CD14-positive monocyte (primary cell): ENCODE data around the gene ZC3H11A. TPM values are rescaled to one million over a fixed set of nuclear protein-coding genes. Genes with fewer than 3 reads are reported as not detected.

Source experiments
- DNase-seq, 3 donors: peaks; one replicate each; pipeline ENCODE4 v3.0.0-alpha.2; 2011 to 2022
- H2AFZ ChIP-seq: 2 replicates; pipeline ENCODE4 v1.6.0; 2012; ENCODE audit warnings: mild to moderate bottlenecking, low read depth, low read length, inconsistent platforms; ENCODE audit not compliant: insufficient read depth, poor library complexity, severe bottlenecking
- H3K27ac ChIP-seq, 2 donors: 1 replicate in 1 of 2; 2 replicates in 1 of 2; pipeline ENCODE4 v1.5.1; 2012 to 2013; ENCODE audit warnings: low read length in 2 of 2, control low read depth in 1 of 2, inconsistent platforms in 1 of 2, low read depth in 1 of 2, mild to moderate bottlenecking in 1 of 2
- H3K27me3 ChIP-seq, 2 donors: one replicate each; pipeline versions ENCODE4 v1.6.0 to v1.6.1; 2011 to 2013; ENCODE audit warnings: low read length in 2 of 2; ENCODE audit not compliant: control insufficient read depth in 2 of 2, insufficient read depth in 2 of 2
- H3K36me3 ChIP-seq, 2 donors: replicated peaks in 1 of 2; 1 replicate in 1 of 2; 2 replicates in 1 of 2; pipeline versions ENCODE4 v1.5.1 to v1.6.1; 2012 to 2013; ENCODE audit warnings: low read length in 2 of 2, control low read depth in 1 of 2, inconsistent platforms in 1 of 2, mild to moderate bottlenecking in 1 of 2; ENCODE audit not compliant: insufficient read depth in 2 of 2, control insufficient read depth in 1 of 2
- H3K4me1 ChIP-seq, 2 donors: 1 replicate in 1 of 2; 2 replicates in 1 of 2; pipeline versions ENCODE4 v1.5.1 to v1.6.1; 2012 to 2013; ENCODE audit warnings: low read length in 2 of 2, control low read depth in 1 of 2, inconsistent platforms in 1 of 2, mild to moderate bottlenecking in 1 of 2, moderate library complexity in 1 of 2; ENCODE audit not compliant: insufficient read depth in 2 of 2, control insufficient read depth in 1 of 2
- H3K4me2 ChIP-seq: replicated peaks from 2 replicates; pipeline ENCODE3; 2012; ENCODE audit warnings: low read length, moderate library complexity, mild to moderate bottlenecking; ENCODE audit not compliant: poor library complexity, severe bottlenecking; ENCODE audit errors: extremely low read depth
- H3K4me3 ChIP-seq, 3 experiments: fragments of 200-600 bp in 1 of 3; sonication (generic) in 1 of 3; replicated peaks in 1 of 3; 1 replicate in 2 of 3; 2 replicates in 1 of 3; pipeline ENCODE4 v1.5.1; 2011 to 2013; ENCODE audit warnings: low read length in 3 of 3, mild to moderate bottlenecking in 3 of 3, control low read depth in 2 of 3, low read depth in 2 of 3, inconsistent platforms in 1 of 3, moderate library complexity in 1 of 3
- H3K79me2 ChIP-seq: 2 replicates; pipeline ENCODE4 v1.6.0; 2012; ENCODE audit warnings: mild to moderate bottlenecking, control low read depth, inconsistent platforms, low read length, moderate library complexity; ENCODE audit not compliant: insufficient read depth
- H3K9ac ChIP-seq: 2 replicates; pipeline ENCODE4 v1.6.0; 2017; ENCODE audit warnings: low read length, mild to moderate bottlenecking; ENCODE audit not compliant: insufficient read depth, poor library complexity, severe bottlenecking
- H3K9me3 ChIP-seq, 2 donors: replicated peaks in 1 of 2; 1 replicate in 1 of 2; 2 replicates in 1 of 2; pipeline versions ENCODE4 v1.5.1 to v1.6.1; 2012 to 2013; ENCODE audit warnings: low read length in 2 of 2, control low read depth in 1 of 2; ENCODE audit not compliant: control insufficient read depth in 1 of 2, insufficient read depth in 1 of 2
- H4K20me1 ChIP-seq: 2 replicates; pipeline ENCODE4 v1.6.0; 2012; ENCODE audit warnings: mild to moderate bottlenecking, low read length, control low read depth, moderate library complexity; ENCODE audit not compliant: insufficient read depth
- H3K27ac Mint-ChIP-seq, 7 donors: one replicate each; pipeline ENCODE4 v1.8.0; 2020; ENCODE audit warnings: mild to moderate bottlenecking in 7 of 7, mixed read lengths in 7 of 7, moderate library complexity in 6 of 7, inconsistent platforms in 2 of 7
- H3K27me3 Mint-ChIP-seq, 3 donors: one replicate each; pipeline ENCODE4 v1.8.0; 2021 to 2022; ENCODE audit warnings: low read depth in 3 of 3, mild to moderate bottlenecking in 3 of 3, mixed read lengths in 3 of 3, moderate library complexity in 3 of 3, inconsistent platforms in 1 of 3
- H3K36me3 Mint-ChIP-seq, 2 donors: one replicate each; pipeline ENCODE4 v1.8.0; 2020; ENCODE audit warnings: mixed read lengths in 2 of 2, inconsistent platforms in 1 of 2, mild to moderate bottlenecking in 1 of 2
- H3K4me1 Mint-ChIP-seq: one replicate; pipeline ENCODE4 v1.8.0; 2020; ENCODE audit warnings: mild to moderate bottlenecking, mixed read lengths
- H3K4me3 Mint-ChIP-seq, 2 donors: one replicate each; pipeline ENCODE4 v1.8.0; 2020; ENCODE audit warnings: mild to moderate bottlenecking in 2 of 2, mixed read lengths in 2 of 2, moderate library complexity in 1 of 2
- H3K9me3 Mint-ChIP-seq, 7 donors: one replicate each; pipeline ENCODE4 v1.8.0; 2020 to 2022; ENCODE audit warnings: mixed read lengths in 7 of 7, mild to moderate bottlenecking in 6 of 7, moderate library complexity in 6 of 7, inconsistent platforms in 2 of 7
- CTCF ChIP-seq: fragments of 200-600 bp; IDR thresholded peaks from one replicate; pipeline ENCODE4 v1.8.0; 2022; ENCODE audit warnings: antibody characterized with exemption, mild to moderate bottlenecking
- WGBS: methylation state at CpG from one replicate; pipeline ENCODE4 v1.1.5; 2013; ENCODE audit warnings: missing lambda C conversion rate; ENCODE audit not compliant: insufficient coverage; 5-methylcytosine and 5-hydroxymethylcytosine counted together
- intact Hi-C, 2 donors: fragments of 100-400 bp; cut with micrococcal nuclease; formaldehyde crosslinking; loops; one replicate each; pipeline versions ENCODE4 v1.15.0 to v1.15.1; 2023
- polyA plus RNA-seq, 3 donors: library from polyadenylated mRNA; depleted of rRNA in 1 of 3; unstranded in 2 of 3; stranded (reverse) in 1 of 3; fragments of 300-500 nt in 2 of 3; fragments of >200 nt in 1 of 3; fragmentation: Illumina TruSeq in 2 of 3; gene quantifications; 1 replicate in 2 of 3; 2 replicates in 1 of 3; pipeline ENCODE4 v1.2.3, GENCODE V29; 2012 to 2021

Gene ZC3H11A
- polyA plus RNA-seq, 3 donors: 17.8 to 59.0 (median 23.2) TPM

- Histone ChIP-seq H4K20me1 (no peaks in the 10 kb centered on the region), H3K4me3 (no peak overlapping the region), H3K4me2 (no peak overlapping the region), H3K36me3 (no peaks in the 10 kb centered on the region), H3K79me2 (no peaks in the 10 kb centered on the region), H3K4me1 (no peaks in the 10 kb centered on the region), H3K27me3 (no peaks in the 10 kb centered on the region), H3K9me3 (no peaks in the 10 kb centered on the region), H2AFZ (no peak overlapping the region), H3K27ac (no peak overlapping the region), H3K9ac (no peak overlapping the region)
- no peak for TF ChIP-seq CTCF
- intact Hi-C loops: loop anchor here in 1 of 2 donors (5.0 kb wide), 1 partner anchor 34 kb away; the partner anchor contains the start of genes ZBED6 and ZC3H11A
- Mint-ChIP-seq H3K36me3 (peaks cover 0 to 3% of the 10 kb centered on the region in 2 donors), H3K27me3 (peaks cover 0 to 1% (median 0%) of the 10 kb centered on the region in 3 donors), H3K4me3 (no peak overlapping the region), H3K27ac (no peak overlapping the region), H3K9me3 (no peaks in the 10 kb centered on the region), H3K4me1 (peaks cover 16% of the 10 kb centered on the region)
- no CpG with 5 or more reads among the region's 1 CpG for WGBS
- no peak for DNase-seq
Observed at GRCh38 chr1:203763505-203763904, 31.9 kb upstream of the ZC3H11A start.

GRCh38 chr1:203764105-203765028 is 31.1 kb upstream of the ZC3H11A start:
- intact Hi-C loops: loop anchor here in 1 of 2 donors (5.0 kb wide), 1 partner anchor 33 kb away; the partner anchor contains the start of genes ZBED6 and ZC3H11A
- Mint-ChIP-seq H3K9me3 (peaks cover 0 to 3% (median 0%) of the 10 kb centered on the region in 7 donors), H3K4me1 (peaks cover 24% of the 10 kb centered on the region), H3K36me3 (peaks cover 0 to 3% of the 10 kb centered on the region in 2 donors), H3K4me3 (no peak overlapping the region), H3K27me3 (peaks cover 0 to 1% (median 0%) of the 10 kb centered on the region in 3 donors), H3K27ac (peak overlapping the region in 1 of 7 donors; percentile 71)
- no peak overlapping the region for H3K9ac ChIP-seq
- no peak overlapping the region for H3K4me3 ChIP-seq
- H3K9me3 ChIP-seq: no peaks in the 10 kb centered on the region
- no peaks in the 10 kb centered on the region for H4K20me1 ChIP-seq
- no peak overlapping the region for H3K4me2 ChIP-seq
- H3K36me3 ChIP-seq: no peaks in the 10 kb centered on the region
- peaks cover 5 to 7% of the 10 kb centered on the region in 2 donors for H3K4me1 ChIP-seq
- H3K27ac ChIP-seq: no peak overlapping the region
- TF ChIP-seq CTCF: no peak
- no peaks in the 10 kb centered on the region for H3K79me2 ChIP-seq
- 100% methylated on average over 2 of the region's 3 CpGs for WGBS
- no peaks in the 10 kb centered on the region for H3K27me3 ChIP-seq
- no peak for DNase-seq
- peak overlapping the region; percentile 46 for H2AFZ ChIP-seq
